Measurements from ENCODE around the gene SH3GL1.

- TF ChIP-seq ZNF274 (IDR thresholded peaks at IDR 0.05; ENCODE audit: low read depth, low read length): no peak
- TF ChIP-seq YY1 (IDR thresholded peaks at IDR 0.05; ENCODE audit: insufficient read depth, insufficient read length): no peak
- no peak for TF ChIP-seq SUZ12 (IDR thresholded peaks at IDR 0.05; ENCODE audit: extremely low read depth, insufficient read depth, insufficient read length)
Observed at GRCh38 chr19:4372165-4373012, 28.0 kb downstream of the SH3GL1 start.
